Lower lobe of right lung (tissue), 2 donors: ENCODE measurements around the gene PTPN2. TPM values are rescaled to one million over a fixed set of nuclear protein-coding genes. Genes with fewer than 3 reads are reported as not detected.
"Not testable (repeated sequence)": the region's sequence is repeated elsewhere in the genome, so short reads cannot be mapped to it uniquely, and the experiment has no call there.

Experiments used
- ATAC-seq, 2 donors: fragments of 200-7000 bp; cut with Tn5 transposase; one replicate each; pipeline ENCODE4 v1.9.1; 2020 to 2022; ENCODE audit warnings: mild to moderate bottlenecking in 2 of 2, moderate library complexity in 2 of 2
- DNase-seq: peaks from one replicate; pipeline ENCODE4 v3.0.0-alpha.2; 2020
- H3K27ac ChIP-seq: fragments of 200-600 bp; one replicate; pipeline ENCODE4 v1.8.0; 2022
- H3K27me3 ChIP-seq: fragments of 200-600 bp; one replicate; pipeline ENCODE4 v1.8.0; 2022; ENCODE audit warnings: low read depth
- H3K36me3 ChIP-seq: fragments of 200-600 bp; one replicate; pipeline ENCODE4 v1.8.0; 2022; ENCODE audit warnings: mild to moderate bottlenecking
- H3K4me1 ChIP-seq: fragments of 200-600 bp; one replicate; pipeline ENCODE4 v1.8.0; 2022
- H3K4me3 ChIP-seq: fragments of 200-600 bp; one replicate; pipeline ENCODE4 v1.8.0; 2022; ENCODE audit warnings: mild to moderate bottlenecking
- H3K9me3 ChIP-seq: fragments of 200-600 bp; one replicate; pipeline ENCODE4 v1.8.0; 2022
- CTCF ChIP-seq: fragments of 200-600 bp; IDR thresholded peaks from one replicate; pipeline ENCODE4 v1.8.0; 2022; ENCODE audit warnings: antibody characterized with exemption, mild to moderate bottlenecking
- intact Hi-C: fragments of 100-400 bp; cut with DNase I; formaldehyde crosslinking; loops from one replicate; pipeline ENCODE4 v1.11.0; 2022
- total RNA-seq: library from RNA; stranded (reverse); fragmentation: NEBNext Ultra II Directional; extraction: Animal tissue kit (Norgen Biotek cat#: 25700); gene quantifications from one replicate; pipeline ENCODE4 v1.2.1, GENCODE V29; 2021
- donor health status: DM: no; HTN: yes; CAD: no; lungs with severe emphysema.

PTPN2 gene
- total RNA-seq, 1 donor from 2014 or later: 52.6 TPM

- H3K27ac ChIP-seq: no peak overlapping the region
- DNase-seq (no peak), ATAC-seq (no peak)
- intact Hi-C loops: no loop called here
- TF ChIP-seq CTCF: no peak
- no peaks in the 10 kb centered on the region for H3K9me3 ChIP-seq
- H3K27me3 ChIP-seq: no peaks in the 10 kb centered on the region
- H3K4me3 ChIP-seq: peak overlapping the region; percentile 38
- H3K4me1 ChIP-seq: no peaks in the 10 kb centered on the region
- no peaks in the 10 kb centered on the region for H3K36me3 ChIP-seq
These were observed 107.1 kb downstream of the PTPN2 start for GRCh38 chr18:12776821-12777471.

DNA sequence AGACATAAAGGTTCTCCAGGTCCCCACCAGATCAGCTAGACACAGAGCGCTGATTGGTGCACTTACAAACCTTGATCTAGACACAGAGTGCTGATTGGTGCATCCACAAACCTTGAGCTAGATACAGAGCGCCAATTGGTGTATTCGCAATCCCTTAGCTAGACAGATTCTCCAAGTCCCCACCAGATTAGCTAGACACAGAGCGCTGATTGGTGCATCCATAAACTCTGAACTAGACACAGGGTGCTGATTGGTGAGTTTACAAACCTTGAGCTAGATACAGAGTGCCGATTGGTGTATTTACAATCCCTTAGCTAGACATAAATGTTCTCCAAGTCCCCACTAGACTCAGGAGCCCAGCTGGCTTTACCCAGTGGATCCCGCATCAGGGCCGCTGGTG is 107.6 kb downstream of the PTPN2 start:
- ATAC-seq, H3K36me3 ChIP-seq, H3K27ac ChIP-seq, intact Hi-C loops, H3K27me3 ChIP-seq, H3K4me1 ChIP-seq, H3K9me3 ChIP-seq, H3K4me3 ChIP-seq, DNase-seq: not testable (repeated sequence)

DNA sequence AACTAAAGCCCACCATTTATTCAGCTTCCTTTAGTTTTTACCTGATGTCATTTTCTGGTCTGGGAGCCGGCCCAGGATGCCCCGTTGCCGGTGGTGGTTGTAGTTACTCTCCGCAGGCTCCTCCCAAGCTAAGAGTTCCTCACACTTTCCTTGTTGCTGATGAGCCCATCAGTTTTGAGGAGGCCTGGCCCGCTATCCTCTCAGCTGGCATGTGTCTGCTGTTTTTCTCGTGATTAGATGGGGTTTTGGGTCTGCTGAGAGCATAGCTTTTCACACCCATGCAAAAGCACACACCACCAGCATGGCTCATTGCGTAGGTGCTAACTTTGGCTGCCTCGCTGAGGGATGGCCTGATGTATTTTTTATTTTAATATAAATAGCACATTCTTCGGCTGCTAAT is 109.1 kb downstream of the PTPN2 start:
- Histone ChIP-seq H3K27me3 (no peaks in the 10 kb centered on the region), H3K36me3 (no peaks in the 10 kb centered on the region), H3K27ac (no peak overlapping the region), H3K9me3 (no peaks in the 10 kb centered on the region), H3K4me1 (no peaks in the 10 kb centered on the region), H3K4me3 (no peak overlapping the region)
- TF ChIP-seq CTCF: no peak
- ATAC-seq: no peak
- intact Hi-C loops: no loop called here
- DNase-seq: no peak

DNA sequence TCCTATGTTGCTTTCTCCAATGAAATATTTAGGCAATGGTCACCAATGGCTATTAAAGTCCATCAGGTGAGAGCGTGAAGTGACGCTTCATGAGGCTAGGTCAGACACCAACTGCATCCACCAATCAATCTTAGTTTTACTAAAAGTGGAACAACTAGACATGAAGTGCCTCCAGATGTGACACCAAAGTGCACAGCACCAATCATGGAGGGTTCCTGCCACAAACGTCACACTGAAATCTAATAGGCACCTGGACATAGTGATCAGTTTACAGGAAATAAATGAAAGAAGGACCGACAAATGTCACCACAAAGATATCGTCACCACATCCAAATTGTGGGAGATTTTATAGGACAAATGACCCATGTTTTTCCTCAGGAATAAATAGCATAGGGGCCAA is 110.7 kb downstream of the PTPN2 start:
- Histone ChIP-seq H3K27me3 (no peaks in the 10 kb centered on the region), H3K27ac (no peak overlapping the region), H3K36me3 (no peaks in the 10 kb centered on the region), H3K4me1 (no peaks in the 10 kb centered on the region), H3K4me3 (no peak overlapping the region), H3K9me3 (no peaks in the 10 kb centered on the region)
- no peak for ATAC-seq
- DNase-seq: no peak
- TF ChIP-seq CTCF: no peak
- intact Hi-C loops: no loop called here

DNA sequence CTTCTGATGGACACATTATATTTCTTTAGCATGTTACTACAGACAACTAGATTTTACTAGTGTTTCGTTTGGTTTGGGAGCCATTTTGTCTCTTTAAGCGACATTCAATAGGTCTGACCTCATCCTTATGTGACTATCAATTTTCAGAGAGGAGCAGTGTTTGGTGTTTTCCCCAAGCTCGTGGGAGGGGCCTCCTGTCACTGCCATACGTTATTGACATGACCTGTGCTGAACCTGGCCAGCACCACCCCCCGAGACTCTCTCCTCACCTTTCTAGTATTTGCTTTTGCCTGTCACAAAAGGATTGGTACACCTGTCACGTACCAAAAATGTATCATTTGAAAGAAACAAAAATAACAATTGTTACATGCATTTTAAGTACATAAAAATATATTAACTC is 111.9 kb downstream of the PTPN2 start:
- no peaks in the 10 kb centered on the region for H3K36me3 ChIP-seq
- no peaks in the 10 kb centered on the region for H3K9me3 ChIP-seq
- no peak for ATAC-seq
- no peak overlapping the region for H3K27ac ChIP-seq
- TF ChIP-seq CTCF: no peak
- no peak for DNase-seq
- no peak overlapping the region for H3K4me3 ChIP-seq
- H3K27me3 ChIP-seq: no peaks in the 10 kb centered on the region
- intact Hi-C loops: no loop called here
- H3K4me1 ChIP-seq: no peaks in the 10 kb centered on the region

- ATAC-seq: no peak
- Histone ChIP-seq H3K36me3 (no peaks in the 10 kb centered on the region), H3K27me3 (no peaks in the 10 kb centered on the region), H3K4me3 (no peak overlapping the region), H3K9me3 (no peaks in the 10 kb centered on the region), H3K4me1 (no peaks in the 10 kb centered on the region), H3K27ac (no peak overlapping the region)
- no peak for DNase-seq
- no peak for TF ChIP-seq CTCF
- intact Hi-C loops: no loop called here
These were observed 113.4 kb downstream of the PTPN2 start for GRCh38 chr18:12770469-12771219.
